ENCODE measurements around the gene SAMMSON. TPM values are rescaled to one million over a fixed set of nuclear protein-coding genes. Genes with fewer than 3 reads are reported as not detected.

Gene SAMMSON
- total and polyA plus RNA-seq, 10 donors = 0.05 to 1.0 TPM; not detected in 8

DNA sequence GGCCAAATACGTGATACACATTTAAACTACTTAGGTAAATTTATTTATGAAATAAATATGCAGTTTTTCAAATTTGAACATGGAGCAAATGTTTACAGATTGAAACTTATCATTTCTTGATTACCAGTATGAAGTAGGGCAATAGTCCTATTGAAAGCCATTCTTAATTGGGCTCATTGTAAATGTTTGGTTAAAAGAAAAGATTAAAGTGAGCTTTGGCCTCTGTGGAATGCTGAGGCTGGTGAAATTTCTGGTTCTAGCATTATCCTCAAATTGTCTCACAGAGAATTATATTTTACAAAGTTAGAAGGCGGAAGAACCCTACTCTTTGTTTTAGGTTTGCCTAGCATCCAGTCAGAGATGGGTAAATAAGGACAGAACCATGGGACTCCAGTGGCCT is 73.2 kb downstream of the SAMMSON start:
- no peak for DNase-seq
- TF ChIP-seq POLR2AphosphoS5 (IDR thresholded peaks at IDR 0.05) = no peak
- TF ChIP-seq, protein P1, sequence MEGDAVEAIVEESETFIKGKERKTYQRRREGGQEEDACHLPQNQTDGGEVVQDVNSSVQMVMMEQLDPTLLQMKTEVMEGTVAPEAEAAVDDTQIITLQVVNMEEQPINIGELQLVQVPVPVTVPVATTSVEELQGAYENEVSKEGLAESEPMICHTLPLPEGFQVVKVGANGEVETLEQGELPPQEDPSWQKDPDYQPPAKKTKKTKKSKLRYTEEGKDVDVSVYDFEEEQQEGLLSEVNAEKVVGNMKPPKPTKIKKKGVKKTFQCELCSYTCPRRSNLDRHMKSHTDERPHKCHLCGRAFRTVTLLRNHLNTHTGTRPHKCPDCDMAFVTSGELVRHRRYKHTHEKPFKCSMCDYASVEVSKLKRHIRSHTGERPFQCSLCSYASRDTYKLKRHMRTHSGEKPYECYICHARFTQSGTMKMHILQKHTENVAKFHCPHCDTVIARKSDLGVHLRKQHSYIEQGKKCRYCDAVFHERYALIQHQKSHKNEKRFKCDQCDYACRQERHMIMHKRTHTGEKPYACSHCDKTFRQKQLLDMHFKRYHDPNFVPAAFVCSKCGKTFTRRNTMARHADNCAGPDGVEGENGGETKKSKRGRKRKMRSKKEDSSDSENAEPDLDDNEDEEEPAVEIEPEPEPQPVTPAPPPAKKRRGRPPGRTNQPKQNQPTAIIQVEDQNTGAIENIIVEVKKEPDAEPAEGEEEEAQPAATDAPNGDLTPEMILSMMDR (IDR thresholded peaks at IDR 0.05 in 8 of 11, conservative IDR thresholded peaks at IDR 0.05 in 3 of 11) = no peak
- Histone ChIP-seq H3K27me3 (replicated peaks in 1 of 7) (peaks cover 0 to 75% (median 15%) of the 10 kb centered on the region in 7 donors), H3K36me3 (no peaks in the 10 kb centered on the region), H3K4me1 (no peaks in the 10 kb centered on the region), H3K9me3 (no peaks in the 10 kb centered on the region), H3K4me3 (no peak overlapping the region), H3K27ac (no peak overlapping the region)
- WGBS, 5 donors = 88 to 97% (median 92%) methylated on average over 2 of the region's 2 CpGs
- intact Hi-C loops (cut with DNase I; ENCODE audit: low total_unique reads) = no loop called here

DNA sequence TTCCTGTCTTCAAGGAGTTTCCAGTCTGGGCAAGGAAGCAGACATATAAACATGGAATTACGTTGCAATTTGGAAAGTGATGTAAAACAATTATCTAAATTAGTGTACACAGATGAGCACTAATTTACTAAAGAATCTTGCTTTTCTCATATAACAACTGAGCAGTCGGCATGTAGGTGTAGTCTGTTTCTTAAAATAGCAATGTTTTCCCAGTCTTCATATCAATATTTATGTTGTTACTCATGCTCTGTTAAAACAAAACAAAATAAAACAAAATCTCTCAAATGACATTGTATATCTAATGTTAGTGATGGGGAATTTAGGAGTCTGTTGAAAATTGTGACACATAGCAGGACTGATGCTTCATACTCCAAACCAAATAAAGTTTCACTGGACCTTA is 75.6 kb downstream of the SAMMSON start:
- Histone ChIP-seq H3K4me3 (no peak overlapping the region), H3K27me3 (replicated peaks in 1 of 7) (peaks cover 0 to 70% (median 14%) of the 10 kb centered on the region in 7 donors), H3K4me1 (no peaks in the 10 kb centered on the region), H3K27ac (no peak overlapping the region), H3K36me3 (no peaks in the 10 kb centered on the region), H3K9me3 (peaks cover 0 to 6% (median 0%) of the 10 kb centered on the region in 8 donors)
- no peak for DNase-seq
- intact Hi-C loops (cut with DNase I; ENCODE audit: low total_unique reads) = no loop called here
- 66 to 78% (median 72%) methylated on average over 2 of the region's 2 CpGs for WGBS, 5 donors
- no peak for TF ChIP-seq POLR2A (IDR thresholded peaks at IDR 0.05)
- TF ChIP-seq, protein P1 (IDR thresholded peaks at IDR 0.05 in 8 of 11, conservative IDR thresholded peaks at IDR 0.05 in 3 of 11) = no peak
- TF ChIP-seq POLR2AphosphoS5 (IDR thresholded peaks at IDR 0.05) = no peak

DNA sequence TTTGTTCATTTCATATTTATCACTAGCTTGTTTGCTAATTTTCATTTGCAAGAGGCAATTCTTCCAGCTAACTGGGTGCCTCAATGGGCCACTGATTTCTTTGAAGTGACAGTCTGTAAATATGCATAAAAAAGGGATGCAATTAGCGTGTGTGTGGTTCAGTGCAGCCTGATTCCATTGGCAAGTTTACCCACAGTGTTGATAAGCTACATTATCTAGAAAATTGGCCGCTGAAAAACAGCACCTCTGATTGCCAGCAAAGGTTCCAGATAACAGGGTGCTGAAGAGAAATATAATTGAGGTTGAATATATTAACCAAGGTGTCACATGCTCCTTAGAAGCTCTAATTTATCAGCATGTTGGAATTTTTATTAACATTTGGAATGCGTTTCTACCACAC is 76.9 kb downstream of the SAMMSON start:
- H3K4me3 ChIP-seq = no peak overlapping the region
- intact Hi-C loops (cut with DNase I; ENCODE audit: low total_unique reads) = no loop called here
- H3K36me3 ChIP-seq = no peaks in the 10 kb centered on the region
- peaks cover 0 to 6% (median 0%) of the 10 kb centered on the region in 8 donors for H3K9me3 ChIP-seq
- no peak for DNase-seq
- H3K27ac ChIP-seq = no peak overlapping the region
- TF ChIP-seq, protein P1 (IDR thresholded peaks at IDR 0.05 in 8 of 11, conservative IDR thresholded peaks at IDR 0.05 in 3 of 11) = no peak
- no peak for TF ChIP-seq POLR2A (IDR thresholded peaks at IDR 0.05)
- no peak for TF ChIP-seq POLR2AphosphoS5 (IDR thresholded peaks at IDR 0.05)
- H3K27me3 ChIP-seq (replicated peaks in 1 of 7) = peaks cover 0 to 63% (median 6%) of the 10 kb centered on the region in 7 donors
- no peaks in the 10 kb centered on the region for H3K4me1 ChIP-seq
- 61 to 71% (median 69%) methylated on average over 3 of the region's 3 CpGs for WGBS, 5 donors

DNA sequence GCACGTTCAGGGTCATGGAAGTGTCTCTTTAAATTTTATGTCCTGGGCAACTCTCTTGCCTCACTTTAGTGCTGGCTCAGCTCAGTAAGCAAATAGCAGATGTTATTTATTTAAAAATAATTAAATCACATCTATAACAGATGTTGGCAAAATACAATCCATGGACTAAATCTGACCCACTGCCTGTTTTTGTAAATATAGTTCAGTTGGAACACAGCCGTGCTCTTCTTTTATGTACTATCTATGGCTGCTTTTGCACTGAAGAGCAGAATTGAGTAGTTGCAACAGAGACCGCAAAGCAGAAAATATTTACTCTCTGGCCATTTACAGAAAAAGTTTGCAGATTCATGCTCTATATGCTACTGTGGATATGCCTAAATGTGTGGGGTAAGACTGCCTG is 79.2 kb downstream of the SAMMSON start:
- WGBS, 5 donors = 79 to 88% (median 83%) methylated on average over 3 of the region's 3 CpGs
- no peak for DNase-seq
- peaks cover 0 to 40% (median 0%) of the 10 kb centered on the region in 7 donors for H3K27me3 ChIP-seq (replicated peaks in 1 of 7)
- no peak for TF ChIP-seq POLR2A (IDR thresholded peaks at IDR 0.05)
- no peak for TF ChIP-seq POLR2AphosphoS5 (IDR thresholded peaks at IDR 0.05)
- TF ChIP-seq, protein P1 (IDR thresholded peaks at IDR 0.05 in 8 of 11, conservative IDR thresholded peaks at IDR 0.05 in 3 of 11) = no peak
- H3K9me3 ChIP-seq = peaks cover 0 to 6% (median 0%) of the 10 kb centered on the region in 8 donors
- H3K4me3 ChIP-seq = no peak overlapping the region
- no peak overlapping the region for H3K27ac ChIP-seq
- H3K36me3 ChIP-seq = no peaks in the 10 kb centered on the region
- no peaks in the 10 kb centered on the region for H3K4me1 ChIP-seq
- intact Hi-C loops (cut with DNase I; ENCODE audit: low total_unique reads) = no loop called here
